Measurements from ENCODE around the gene SARDH.

DNA sequence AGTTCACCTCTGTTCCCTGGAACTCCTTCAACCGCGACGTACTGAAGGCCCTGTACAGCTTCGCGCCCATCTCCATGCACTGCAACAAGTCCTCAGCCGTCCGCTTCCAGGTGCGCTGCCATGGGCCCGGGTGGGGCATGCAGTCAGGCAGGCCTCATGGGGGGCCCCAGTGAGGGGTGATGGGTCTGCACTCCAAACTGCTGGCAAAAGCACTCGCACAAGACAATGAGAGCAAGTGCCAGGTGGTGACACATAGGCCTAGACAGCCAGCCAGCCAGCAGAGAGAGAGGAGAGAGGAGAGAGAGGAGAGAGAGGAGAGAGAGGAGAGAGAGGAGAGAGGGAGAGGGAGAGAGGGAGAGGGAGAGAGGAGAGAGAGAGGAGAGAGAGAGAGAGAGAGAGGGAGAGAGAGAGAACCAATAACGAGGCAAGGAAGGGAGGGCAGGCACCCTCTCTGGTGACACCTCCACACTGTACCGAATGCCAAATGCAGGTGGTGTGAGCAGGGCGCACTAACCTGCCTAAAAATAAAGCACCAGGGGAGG is 81.0 kb downstream of the SARDH start:
- TF ChIP-seq EZH2 (IDR thresholded peaks at IDR 0.05; ENCODE audit: low read depth, low read length, severe bottlenecking) (no peak), ASH2L (IDR thresholded peaks at IDR 0.05; ENCODE audit: low read length) (no peak), RBBP5 (IDR thresholded peaks at IDR 0.05; ENCODE audit: borderline replicate concordance, low read depth, low read length) (no peak)
- TF ChIP-seq, protein P1, sequence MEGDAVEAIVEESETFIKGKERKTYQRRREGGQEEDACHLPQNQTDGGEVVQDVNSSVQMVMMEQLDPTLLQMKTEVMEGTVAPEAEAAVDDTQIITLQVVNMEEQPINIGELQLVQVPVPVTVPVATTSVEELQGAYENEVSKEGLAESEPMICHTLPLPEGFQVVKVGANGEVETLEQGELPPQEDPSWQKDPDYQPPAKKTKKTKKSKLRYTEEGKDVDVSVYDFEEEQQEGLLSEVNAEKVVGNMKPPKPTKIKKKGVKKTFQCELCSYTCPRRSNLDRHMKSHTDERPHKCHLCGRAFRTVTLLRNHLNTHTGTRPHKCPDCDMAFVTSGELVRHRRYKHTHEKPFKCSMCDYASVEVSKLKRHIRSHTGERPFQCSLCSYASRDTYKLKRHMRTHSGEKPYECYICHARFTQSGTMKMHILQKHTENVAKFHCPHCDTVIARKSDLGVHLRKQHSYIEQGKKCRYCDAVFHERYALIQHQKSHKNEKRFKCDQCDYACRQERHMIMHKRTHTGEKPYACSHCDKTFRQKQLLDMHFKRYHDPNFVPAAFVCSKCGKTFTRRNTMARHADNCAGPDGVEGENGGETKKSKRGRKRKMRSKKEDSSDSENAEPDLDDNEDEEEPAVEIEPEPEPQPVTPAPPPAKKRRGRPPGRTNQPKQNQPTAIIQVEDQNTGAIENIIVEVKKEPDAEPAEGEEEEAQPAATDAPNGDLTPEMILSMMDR (IDR thresholded peaks at IDR 0.05; ENCODE audit: control extremely low read depth in 1 of 3, insufficient read depth in 1 of 3, low read depth in 1 of 3, low read length in 3 of 3), result no peak
